HG02981 (cell line): ENCODE data around the gene MYOM1.

Source experiments
- ATAC-seq: cut with Tn5 transposase; IDR thresholded peaks from one replicate; pipeline ENCODE4 v1.9.1; 2021; ENCODE audit warnings: mild to moderate bottlenecking, moderate library complexity; ENCODE audit not compliant: unreplicated experiment

Gene MYOM1

GRCh38 chr18:3250237-3251107, 30.7 kb upstream of the MYOM1 start:
- ATAC-seq: no peak

- ATAC-seq: no peak
These were observed 29.0 kb upstream of the MYOM1 start for GRCh38 chr18:3248658-3249359.

GRCh38 chr18:3248062-3248657, 28.4 kb upstream of the MYOM1 start:
- ATAC-seq: no peak

GRCh38 chr18:3247240-3248061, 27.7 kb upstream of the MYOM1 start, which contains the start of gene MYL12A:
Gene MYL12A (plus strand): TSS chr18:3247801. CDS start chr18:3253248, 5,447 bp downstream.
- ATAC-seq: peak; percentile 80

GRCh38 chr18:3246635-3247239, 27.0 kb upstream of the MYOM1 start:
- no peak for ATAC-seq

- peak; percentile 47 for ATAC-seq
These were observed 26.3 kb upstream of the MYOM1 start for GRCh38 chr18:3245853-3246634.

GRCh38 chr18:3245185-3245564, 25.4 kb upstream of the MYOM1 start:
- no peak for ATAC-seq

GRCh38 chr18:3238742-3239141, 19.0 kb upstream of the MYOM1 start:
- ATAC-seq: no peak

GRCh38 chr18:3236470-3236869, 16.7 kb upstream of the MYOM1 start:
- ATAC-seq: no peak

- no peak for ATAC-seq
These were observed 16.1 kb upstream of the MYOM1 start for GRCh38 chr18:3235846-3236245.

- ATAC-seq: no peak
These were observed 14.7 kb upstream of the MYOM1 start for GRCh38 chr18:3234457-3234856.

GRCh38 chr18:3233433-3234168, 13.8 kb upstream of the MYOM1 start:
- no peak for ATAC-seq

GRCh38 chr18:3233004-3233403, 13.2 kb upstream of the MYOM1 start:
- ATAC-seq: no peak

- ATAC-seq: no peak
These were observed 10.9 kb upstream of the MYOM1 start for GRCh38 chr18:3230401-3231334.

- ATAC-seq: no peak
These were observed 6.3 kb upstream of the MYOM1 start for GRCh38 chr18:3226048-3226447.

GRCh38 chr18:3225588-3225987, 5.8 kb upstream of the MYOM1 start:
- no peak for ATAC-seq

- ATAC-seq: no peak
These were observed 4.5 kb upstream of the MYOM1 start for GRCh38 chr18:3224223-3224622.

GRCh38 chr18:3223356-3223755, 3.6 kb upstream of the MYOM1 start:
- no peak for ATAC-seq
